Femur (tissue), 1 donor: ENCODE results near the gene SHISA8.
"Not testable (repeated sequence)": the region's sequence is repeated elsewhere in the genome, so short reads cannot be mapped to it uniquely, and the experiment has no call there.

ENCODE experiments used
- DNase-seq: peaks from one replicate; pipeline ENCODE4 v3.0.0-alpha.2; 2017

The SHISA8 gene

GRCh38 chr22:41898645-41899044, 16.2 kb downstream of the SHISA8 start:
- no peak for DNase-seq

- no peak for DNase-seq
These were observed 21.1 kb downstream of the SHISA8 start for GRCh38 chr22:41893591-41894375.

DNA sequence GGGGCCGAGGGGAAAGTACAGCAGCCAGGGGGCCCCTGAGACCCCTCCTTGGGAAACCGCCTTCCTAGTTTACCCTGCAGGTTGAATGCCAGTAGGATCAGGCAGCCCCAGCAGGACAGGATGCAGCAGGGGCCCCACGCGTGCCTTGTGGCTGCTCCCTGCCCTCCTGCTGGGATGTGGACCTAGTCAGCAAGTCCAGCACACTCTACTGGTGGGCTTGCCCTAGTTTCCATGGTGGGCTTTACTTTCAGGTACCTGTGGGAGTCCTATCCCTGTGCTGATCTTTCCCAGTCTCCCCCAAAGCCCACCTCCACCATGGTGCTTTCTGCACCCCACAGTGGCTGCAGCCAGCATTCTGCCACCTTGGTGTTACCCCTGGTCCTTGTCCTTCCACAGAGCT, 22.2 kb downstream of the SHISA8 start:
- DNase-seq = no peak

- DNase-seq = no peak
These were observed 23.5 kb downstream of the SHISA8 start for GRCh38 chr22:41891407-41891806.

- DNase-seq = no peak
These were observed 26.2 kb downstream of the SHISA8 start for GRCh38 chr22:41888627-41889200.

DNA sequence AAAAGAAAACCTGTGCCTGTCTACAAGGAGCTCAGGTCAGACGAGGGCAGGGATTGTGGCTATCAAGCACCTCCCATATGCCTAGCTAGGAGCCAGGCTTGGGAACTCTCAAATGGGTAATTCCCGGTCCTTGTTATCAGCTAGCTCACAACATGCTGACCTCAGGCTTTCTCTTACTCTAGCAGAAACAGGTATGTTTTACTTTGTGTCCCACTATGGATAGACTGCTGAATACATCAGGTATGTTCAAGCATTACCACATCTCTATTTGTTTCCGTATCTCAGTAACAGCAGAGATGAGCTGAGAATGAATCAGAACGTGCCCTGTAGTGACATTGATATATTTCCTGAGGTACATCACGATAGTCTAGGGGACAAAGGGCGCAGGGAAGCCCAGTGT, 29.4 kb downstream of the SHISA8 start:
- no peak for DNase-seq

- no peak for DNase-seq
These were observed 29.8 kb downstream of the SHISA8 start for GRCh38 chr22:41885116-41885515.

GRCh38 chr22:41883400-41883799, 31.5 kb downstream of the SHISA8 start:
- DNase-seq = no peak

GRCh38 chr22:41880653-41881052, 34.2 kb downstream of the SHISA8 start:
- no peak for DNase-seq

GRCh38 chr22:41876675-41877074, 38.2 kb downstream of the SHISA8 start:
- DNase-seq = no peak

DNA sequence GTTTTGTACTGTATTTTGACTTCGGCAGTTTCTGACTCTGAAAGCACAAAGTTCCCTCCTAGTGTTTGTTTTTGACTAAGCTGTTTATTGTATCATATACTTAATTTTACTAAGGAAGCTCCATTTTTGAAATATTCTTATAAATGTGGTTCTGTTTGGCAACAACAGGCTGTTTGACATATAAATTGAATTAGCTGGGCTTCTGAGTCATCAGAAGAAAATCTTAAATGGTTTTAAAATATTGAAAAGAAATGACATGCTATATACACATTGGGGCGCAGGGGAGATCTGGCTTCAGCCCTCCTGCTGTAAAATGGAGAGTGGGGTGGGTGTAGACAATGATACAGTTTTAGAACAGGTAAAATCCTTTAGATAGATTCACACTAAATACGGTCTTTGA, 38.6 kb downstream of the SHISA8 start:
- DNase-seq = no peak

DNA sequence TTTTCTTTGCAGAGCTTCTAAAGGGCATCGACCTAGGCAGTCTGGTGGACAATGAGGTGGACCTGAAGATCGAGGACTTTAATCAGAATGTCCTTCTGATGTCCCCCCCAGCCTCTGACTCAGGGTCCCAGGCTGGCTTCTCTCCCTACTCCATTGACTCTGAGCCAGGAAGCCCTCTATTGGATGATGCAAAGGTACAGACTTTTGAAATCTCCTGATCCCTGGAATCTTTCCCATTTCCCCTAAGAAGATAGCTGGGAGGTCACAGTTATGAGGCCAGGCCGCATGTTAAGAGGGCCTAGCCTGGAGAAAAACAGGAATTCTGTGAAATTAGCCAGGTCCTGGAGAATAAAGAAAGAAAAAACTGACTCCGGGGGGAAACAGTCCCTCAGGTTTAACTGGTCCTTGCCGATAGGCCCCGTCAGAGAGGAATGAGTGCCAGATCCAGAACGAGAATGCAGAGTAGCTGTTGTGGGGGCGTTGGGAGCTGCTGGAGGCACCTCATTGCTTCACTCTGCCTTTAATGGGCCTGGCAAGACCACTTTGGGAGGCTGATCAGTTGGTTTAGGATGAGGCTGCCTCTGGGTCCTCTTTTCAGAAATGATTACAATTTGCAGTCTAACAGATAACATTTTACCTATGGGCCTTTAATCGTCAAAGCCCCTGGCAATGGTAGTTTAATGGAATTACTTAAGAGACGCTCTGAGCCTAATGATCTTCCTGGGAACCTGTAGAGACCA, 39.2 kb downstream of the SHISA8 start:
- DNase-seq = no peak

DNA sequence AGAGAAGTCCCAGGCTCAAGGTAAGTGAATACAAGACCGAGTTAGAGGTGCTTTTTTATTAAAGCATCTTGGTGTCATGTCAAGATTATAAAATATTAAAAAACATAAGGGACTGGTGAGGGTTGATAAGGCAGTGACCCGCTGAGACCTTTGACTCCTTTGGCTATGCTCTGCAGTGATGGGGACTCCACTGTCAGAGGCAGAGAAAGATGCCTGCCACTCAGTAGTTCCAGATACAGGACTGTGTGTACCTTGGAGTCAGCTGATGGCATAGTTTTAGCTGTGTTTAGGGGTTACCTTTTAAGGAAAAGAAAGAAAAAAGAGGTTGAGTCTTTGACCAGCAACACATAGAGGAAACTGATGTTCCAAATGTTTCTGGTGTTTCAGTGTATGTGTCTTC, 40.8 kb downstream of the SHISA8 start:
- no peak for DNase-seq

GRCh38 chr22:41873391-41873790, 41.5 kb downstream of the SHISA8 start:
- DNase-seq = no peak

DNA sequence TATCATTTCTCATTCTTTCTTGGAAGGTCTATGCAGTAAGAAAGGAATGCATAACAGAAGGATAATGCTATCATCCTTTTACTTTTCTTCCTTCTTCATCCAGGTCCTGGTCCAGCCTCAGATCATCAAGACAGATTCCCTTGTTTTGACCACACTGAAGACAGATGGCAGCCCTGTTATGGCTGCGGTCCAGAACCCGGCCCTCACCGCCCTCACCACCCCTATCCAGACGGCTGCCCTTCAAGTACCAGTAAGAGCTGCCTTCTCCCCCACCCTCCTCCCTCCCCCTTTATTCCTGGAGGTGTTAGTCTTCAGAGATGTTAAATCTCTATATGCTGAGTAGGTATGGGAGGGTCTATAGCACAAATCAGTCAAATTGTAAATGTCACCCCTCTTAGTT, 44.1 kb downstream of the SHISA8 start:
- DNase-seq = no peak

GRCh38 chr22:41870081-41870480, 44.8 kb downstream of the SHISA8 start:
- DNase-seq = not testable (repeated sequence)

- no peak for DNase-seq
These were observed 46.3 kb downstream of the SHISA8 start for GRCh38 chr22:41868556-41868955.

- DNase-seq = no peak
These were observed 51.4 kb downstream of the SHISA8 start for GRCh38 chr22:41863472-41863871.

GRCh38 chr22:41862530-41863266, 52.2 kb downstream of the SHISA8 start:
- no peak for DNase-seq

DNA sequence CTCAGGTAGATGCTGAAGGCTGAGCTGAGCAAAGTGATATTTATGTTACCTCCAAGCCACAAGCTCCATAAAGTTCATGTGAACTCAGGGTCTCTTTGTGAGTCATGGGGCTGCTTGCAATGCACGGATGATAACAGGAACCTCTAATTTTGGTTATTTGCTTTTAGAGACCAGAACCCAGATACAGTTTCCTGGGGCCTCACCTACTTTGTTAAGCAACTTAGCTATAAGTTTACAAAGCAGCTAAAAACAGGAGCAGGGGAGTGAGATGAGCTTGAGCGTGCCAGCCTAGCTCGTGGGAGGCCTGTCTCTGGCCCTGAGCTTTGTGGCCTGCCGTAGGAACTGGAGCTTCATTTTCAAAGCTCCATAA, 52.7 kb downstream of the SHISA8 start:
- no peak for DNase-seq
